MCF 10A (cell line): Measurements from ENCODE around the gene PTPRN2. TPM values are rescaled to one million over a fixed set of nuclear protein-coding genes. Genes with fewer than 3 reads are reported as not detected.

Source experiments
- BruUV-seq: library from RNA; stranded (reverse); fragments of 400-500 nt; replicated peaks from 2 replicates; lab custom pipeline; 2021; lab: Mats Ljungman, UMichigan
- CTCF ChIA-PET: fragments of 300-600 bp; sonication (Branson Sonifier 250); formaldehyde crosslinking; extraction: SDS; loops from one replicate; lab custom pipeline; 2021; ENCODE audit warnings: antibody characterized with exemption, inconsistent platforms; lab: Yijun Ruan, JAX
- POLR2A ChIA-PET: fragments of 300-600, 350-650 bp; sonication (Branson Sonifier 250); formaldehyde crosslinking; extraction: SDS; loops from one replicate; lab custom pipeline; 2020; ENCODE audit warnings: antibody characterized with exemption, inconsistent platforms; lab: Yijun Ruan, JAX
- DNase-seq: peaks from one replicate; pipeline ENCODE4 v3.0.0-alpha.2; 2018; ENCODE audit not compliant: unreplicated experiment
- H3K27ac Mint-ChIP-seq: one replicate; pipeline ENCODE4 v1.8.0; 2022; ENCODE audit warnings: mild to moderate bottlenecking, low read depth, mixed read lengths; ENCODE audit not compliant: unreplicated experiment
- H3K27me3 Mint-ChIP-seq: one replicate; pipeline ENCODE4 v1.8.0; 2022; ENCODE audit warnings: mixed read lengths; ENCODE audit not compliant: insufficient read depth, unreplicated experiment
- H3K36me3 Mint-ChIP-seq: one replicate; pipeline ENCODE4 v1.8.0; 2022; ENCODE audit warnings: mild to moderate bottlenecking, moderate library complexity, mixed read lengths; ENCODE audit not compliant: insufficient read depth, unreplicated experiment
- H3K4me1 Mint-ChIP-seq: one replicate; pipeline ENCODE4 v1.8.0; 2022; ENCODE audit warnings: mixed read lengths; ENCODE audit not compliant: insufficient read depth, unreplicated experiment
- H3K4me3 Mint-ChIP-seq: one replicate; pipeline ENCODE4 v1.8.0; 2022; ENCODE audit warnings: mild to moderate bottlenecking, moderate library complexity, mixed read lengths; ENCODE audit not compliant: unreplicated experiment
- H3K9me3 Mint-ChIP-seq: one replicate; pipeline ENCODE4 v1.8.0; 2022; ENCODE audit warnings: mixed read lengths; ENCODE audit not compliant: unreplicated experiment
- intact Hi-C: fragments of 100-400 bp; cut with micrococcal nuclease; formaldehyde crosslinking; loops from 2 replicates; pipeline ENCODE4 v1.14.1; 2022
- total RNA-seq: library from RNA; stranded (reverse); gene quantifications from 2 replicates; pipeline ENCODE4 v1.2.3, GENCODE V29; 2022
- TF ChIP-seq, protein P1 (sequence below): fragments of 200-600 bp; IDR thresholded peaks from one replicate; pipeline ENCODE4 v1.8.0; 2022; ENCODE audit warnings: antibody characterized with exemption, mild to moderate bottlenecking; ENCODE audit not compliant: unreplicated experiment

Gene PTPRN2
- total RNA-seq, 1 experiment from 2014 or later: 4.5 TPM

GRCh38 chr7:158101821-158102450 is 485.7 kb downstream of the PTPRN2 start:
- DNase-seq: no peak
- no TSS peak for BruUV-seq
- Mint-ChIP-seq H3K27me3 (no peaks in the 10 kb centered on the region), H3K9me3 (peaks cover 17% of the 10 kb centered on the region), H3K4me3 (no peak overlapping the region), H3K27ac (no peak overlapping the region), H3K36me3 (peaks cover 6% of the 10 kb centered on the region), H3K4me1 (no peaks in the 10 kb centered on the region)
- CTCF ChIA-PET: interaction anchor here (0.7 kb wide), 1 partner anchor 398 kb away, joined by 3 read pairs; no protein-coding TSS in a partner anchor
- intact Hi-C loops: no loop called here
- POLR2A ChIA-PET: interaction anchor here (0.7 kb wide), 1 partner anchor 15 kb away, joined by 3 read pairs; no protein-coding TSS in a partner anchor
- TF ChIP-seq, protein P1, sequence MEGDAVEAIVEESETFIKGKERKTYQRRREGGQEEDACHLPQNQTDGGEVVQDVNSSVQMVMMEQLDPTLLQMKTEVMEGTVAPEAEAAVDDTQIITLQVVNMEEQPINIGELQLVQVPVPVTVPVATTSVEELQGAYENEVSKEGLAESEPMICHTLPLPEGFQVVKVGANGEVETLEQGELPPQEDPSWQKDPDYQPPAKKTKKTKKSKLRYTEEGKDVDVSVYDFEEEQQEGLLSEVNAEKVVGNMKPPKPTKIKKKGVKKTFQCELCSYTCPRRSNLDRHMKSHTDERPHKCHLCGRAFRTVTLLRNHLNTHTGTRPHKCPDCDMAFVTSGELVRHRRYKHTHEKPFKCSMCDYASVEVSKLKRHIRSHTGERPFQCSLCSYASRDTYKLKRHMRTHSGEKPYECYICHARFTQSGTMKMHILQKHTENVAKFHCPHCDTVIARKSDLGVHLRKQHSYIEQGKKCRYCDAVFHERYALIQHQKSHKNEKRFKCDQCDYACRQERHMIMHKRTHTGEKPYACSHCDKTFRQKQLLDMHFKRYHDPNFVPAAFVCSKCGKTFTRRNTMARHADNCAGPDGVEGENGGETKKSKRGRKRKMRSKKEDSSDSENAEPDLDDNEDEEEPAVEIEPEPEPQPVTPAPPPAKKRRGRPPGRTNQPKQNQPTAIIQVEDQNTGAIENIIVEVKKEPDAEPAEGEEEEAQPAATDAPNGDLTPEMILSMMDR: no peak

DNA sequence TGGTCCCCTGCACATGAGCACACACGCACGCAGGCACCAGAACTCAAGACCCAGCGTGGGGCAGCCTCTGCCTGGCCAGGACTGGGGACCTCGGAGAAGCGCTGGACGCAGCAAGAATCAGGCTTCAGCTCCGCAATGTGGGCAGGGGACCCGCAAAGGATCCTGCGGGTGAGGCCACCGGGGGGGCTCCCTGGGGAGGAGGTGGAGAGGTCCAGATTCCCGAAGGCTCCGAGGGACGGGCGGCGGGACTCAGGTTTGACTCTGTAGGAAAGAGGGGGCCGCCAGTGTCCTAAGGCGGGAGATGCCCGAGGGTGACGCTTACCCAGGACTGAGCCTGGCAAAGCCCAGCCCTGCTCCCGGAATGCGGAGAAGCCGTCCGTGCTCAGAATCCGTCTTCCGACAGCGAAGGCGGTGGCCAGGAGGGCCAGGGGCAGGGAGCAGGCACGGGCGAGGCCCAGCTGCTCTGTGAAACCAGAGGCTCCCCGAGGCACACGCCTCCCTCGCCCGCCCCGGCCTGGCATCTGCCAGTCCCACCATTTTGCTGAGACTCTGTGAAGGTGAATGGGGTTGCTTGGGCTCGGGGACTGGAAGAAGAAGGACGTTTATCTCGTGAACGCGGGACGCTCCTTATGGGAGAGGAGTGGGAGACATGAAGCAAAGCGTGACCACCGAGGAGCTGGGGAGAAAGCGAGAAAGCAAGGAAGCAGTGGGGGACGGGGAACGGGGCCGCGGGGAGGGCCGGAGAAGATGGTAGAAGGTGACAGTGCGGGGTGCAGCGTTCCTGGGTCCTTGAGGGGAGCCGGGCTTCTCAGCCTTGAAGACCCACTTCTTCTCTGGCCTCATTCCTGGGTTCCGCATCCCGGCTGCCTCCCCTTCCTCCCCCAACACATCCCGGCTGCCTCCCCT is 489.2 kb downstream of the PTPRN2 start:
- intact Hi-C loops: no loop called here
- BruUV-seq: no TSS peak
- POLR2A ChIA-PET: no interaction called here
- Mint-ChIP-seq H3K36me3 (peaks cover 5% of the 10 kb centered on the region), H3K4me1 (no peaks in the 10 kb centered on the region), H3K27me3 (no peaks in the 10 kb centered on the region), H3K4me3 (no peak overlapping the region), H3K27ac (no peak overlapping the region), H3K9me3 (peaks cover 20% of the 10 kb centered on the region)
- CTCF ChIA-PET: no interaction called here
- TF ChIP-seq, protein P1: no peak
- DNase-seq: no peak

DNA sequence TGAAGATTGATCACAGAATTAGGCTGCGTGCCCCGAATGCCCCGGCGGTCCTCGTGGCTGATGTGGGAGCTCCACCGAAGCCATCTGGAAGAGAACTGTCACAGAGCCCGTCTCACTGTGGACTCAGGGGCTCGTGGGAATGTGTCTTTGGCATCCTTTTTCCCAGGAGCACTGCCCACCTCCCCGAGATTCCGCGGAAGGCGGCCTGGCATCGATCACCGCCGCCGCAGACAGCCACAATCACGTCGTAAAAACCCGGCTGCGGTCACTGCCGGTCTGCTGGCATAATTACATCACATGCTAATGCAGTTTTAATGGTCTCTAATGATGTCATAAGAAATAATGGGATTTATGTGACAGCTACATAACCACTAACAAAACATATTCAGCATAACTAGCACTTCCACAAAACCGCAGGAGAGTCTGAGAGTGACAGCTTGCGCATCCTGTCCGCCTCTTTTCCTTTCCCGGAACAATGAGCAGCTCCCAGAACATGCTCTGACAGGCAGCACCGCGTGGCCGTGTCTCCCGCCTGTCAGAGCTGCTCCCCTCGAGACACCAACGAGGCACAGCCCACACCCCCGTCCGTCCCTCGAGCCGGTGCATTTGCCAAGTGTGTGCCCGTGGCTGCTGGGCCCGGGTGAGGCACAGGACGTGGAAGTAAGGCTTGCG is 490.0 kb downstream of the PTPRN2 start:
- peaks cover 25% of the 10 kb centered on the region for H3K9me3 Mint-ChIP-seq
- BruUV-seq: no TSS peak
- TF ChIP-seq, protein P1: no peak
- intact Hi-C loops: no loop called here
- ChIA-PET CTCF (no interaction called here), POLR2A (no interaction called here)
- H3K4me1 Mint-ChIP-seq: no peaks in the 10 kb centered on the region
- H3K27ac Mint-ChIP-seq: no peak overlapping the region
- no peak for DNase-seq
- no peak overlapping the region for H3K4me3 Mint-ChIP-seq
- H3K27me3 Mint-ChIP-seq: no peaks in the 10 kb centered on the region
- no peaks in the 10 kb centered on the region for H3K36me3 Mint-ChIP-seq

- intact Hi-C loops: no loop called here
- ChIA-PET POLR2A (no interaction called here), CTCF (no interaction called here)
- no peaks in the 10 kb centered on the region for H3K36me3 Mint-ChIP-seq
- no peaks in the 10 kb centered on the region for H3K27me3 Mint-ChIP-seq
- no peak for DNase-seq
- H3K9me3 Mint-ChIP-seq: peaks cover 22% of the 10 kb centered on the region
- TF ChIP-seq, protein P1: no peak
- BruUV-seq: no TSS peak
- H3K27ac Mint-ChIP-seq: no peak overlapping the region
- no peak overlapping the region for H3K4me3 Mint-ChIP-seq
- no peaks in the 10 kb centered on the region for H3K4me1 Mint-ChIP-seq
Observed at GRCh38 chr7:158097106-158097452, 490.5 kb downstream of the PTPRN2 start.
